Natural killer cell (primary cell): Measurements from ENCODE around the gene HMGCL. TPM values are rescaled to one million over a fixed set of nuclear protein-coding genes. Genes with fewer than 3 reads are reported as not detected.
"Not testable (repeated sequence)": the region's sequence is repeated elsewhere in the genome, so short reads cannot be mapped to it uniquely, and the experiment has no call there.

Experiments used
- ATAC-seq, 3 donors: fragments of 150-1000 bp in 2 of 3; fragments of 200-7000 bp in 1 of 3; cut with Tn5 transposase; 1 replicate in 1 of 3; 2 replicates in 2 of 3; pipeline ENCODE4 v1.10.0; 2021; ENCODE audit warnings: mild to moderate bottlenecking in 2 of 3, moderate library complexity in 2 of 3
- DNase-seq, 2 donors: peaks; one replicate each; pipeline versions ENCODE4 v3.0.0 to v3.0.0-alpha.2; 2013 to 2021; ENCODE audit warnings: mixed read lengths in 1 of 2
- H3K27ac ChIP-seq: one replicate; pipeline ENCODE4 v1.5.1; 2013; ENCODE audit warnings: mild to moderate bottlenecking, low read length
- H3K27me3 ChIP-seq: one replicate; pipeline ENCODE4 v1.6.1; 2013; ENCODE audit warnings: low read length; ENCODE audit not compliant: control insufficient read depth, insufficient read depth
- H3K36me3 ChIP-seq: one replicate; pipeline ENCODE4 v1.6.1; 2013; ENCODE audit warnings: low read length; ENCODE audit not compliant: control insufficient read depth, insufficient read depth
- H3K4me1 ChIP-seq: one replicate; pipeline ENCODE4 v1.6.1; 2013; ENCODE audit warnings: low read length; ENCODE audit not compliant: control insufficient read depth, insufficient read depth
- H3K4me3 ChIP-seq: one replicate; pipeline ENCODE4 v1.5.1; 2013; ENCODE audit warnings: low read length
- H3K9me3 ChIP-seq: one replicate; pipeline ENCODE4 v1.6.1; 2013; ENCODE audit warnings: low read length; ENCODE audit not compliant: control insufficient read depth, insufficient read depth
- H3K27ac Mint-ChIP-seq, 2 donors: one replicate each; pipeline ENCODE4 v1.8.0; 2022; ENCODE audit warnings: mild to moderate bottlenecking in 2 of 2, mixed read lengths in 2 of 2, moderate library complexity in 1 of 2
- H3K27me3 Mint-ChIP-seq, 2 donors: one replicate each; pipeline ENCODE4 v1.8.0; 2022; ENCODE audit warnings: low read depth in 2 of 2, mixed read lengths in 2 of 2
- H3K36me3 Mint-ChIP-seq: one replicate; pipeline ENCODE4 v1.8.0; 2022; ENCODE audit warnings: mixed read lengths
- H3K4me1 Mint-ChIP-seq, 2 donors: one replicate each; pipeline ENCODE4 v1.8.0; 2022; ENCODE audit warnings: mixed read lengths in 2 of 2
- H3K4me3 Mint-ChIP-seq: one replicate; pipeline ENCODE4 v1.8.0; 2022; ENCODE audit warnings: mild to moderate bottlenecking, moderate library complexity, mixed read lengths
- H3K9me3 Mint-ChIP-seq, 2 donors: one replicate each; pipeline ENCODE4 v1.8.0; 2022; ENCODE audit warnings: mixed read lengths in 2 of 2
- CTCF ChIP-seq: fragments of 200-600 bp; IDR thresholded peaks from one replicate; pipeline ENCODE4 v1.8.0; 2022; ENCODE audit warnings: antibody characterized with exemption
- WGBS: methylation state at CpG from one replicate; pipeline ENCODE4 v1.1.7; 2013; ENCODE audit warnings: missing lambda C conversion rate; ENCODE audit not compliant: insufficient coverage; 5-methylcytosine and 5-hydroxymethylcytosine counted together
- intact Hi-C: fragments of 100-400 bp; cut with micrococcal nuclease; formaldehyde crosslinking; loops from one replicate; pipeline ENCODE4 v1.14.2; 2022
- total RNA-seq, 4 donors: library from RNA; stranded (reverse); fragments of 120-200 nt in 1 of 4; gene quantifications; one replicate each; pipeline versions ENCODE4 v1.2.3 to v1.2.4, GENCODE V29; 2013 to 2022

HMGCL gene
- total RNA-seq, 3 donors from 2014 or later (not counting 1 experiment from before 2014, with no cell fraction given), result 16.8 to 26.9 (median 17.0) TPM

GRCh38 chr1:23787701-23788100 is 37.5 kb downstream of the HMGCL start:
- H3K4me3 Mint-ChIP-seq, result no peak overlapping the region
- Histone ChIP-seq H3K36me3 (peaks cover 29% of the 10 kb centered on the region), H3K9me3 (no peaks in the 10 kb centered on the region), H3K4me1 (peaks cover 23% of the 10 kb centered on the region), H3K4me3 (no peak overlapping the region), H3K27me3 (no peaks in the 10 kb centered on the region), H3K27ac (no peak overlapping the region)
- 100% methylated on average over 3 of the region's 3 CpGs for WGBS
- no peak for ATAC-seq
- H3K27ac Mint-ChIP-seq, result no peak overlapping the region
- H3K9me3 Mint-ChIP-seq, result no peaks in the 10 kb centered on the region
- TF ChIP-seq CTCF, result no peak
- H3K4me1 Mint-ChIP-seq, result peaks cover 19 to 25% of the 10 kb centered on the region in 2 donors
- H3K36me3 Mint-ChIP-seq, result peaks cover 10% of the 10 kb centered on the region
- DNase-seq, result no peak
- intact Hi-C loops, result no loop called here
- H3K27me3 Mint-ChIP-seq, result no peaks in the 10 kb centered on the region

DNA sequence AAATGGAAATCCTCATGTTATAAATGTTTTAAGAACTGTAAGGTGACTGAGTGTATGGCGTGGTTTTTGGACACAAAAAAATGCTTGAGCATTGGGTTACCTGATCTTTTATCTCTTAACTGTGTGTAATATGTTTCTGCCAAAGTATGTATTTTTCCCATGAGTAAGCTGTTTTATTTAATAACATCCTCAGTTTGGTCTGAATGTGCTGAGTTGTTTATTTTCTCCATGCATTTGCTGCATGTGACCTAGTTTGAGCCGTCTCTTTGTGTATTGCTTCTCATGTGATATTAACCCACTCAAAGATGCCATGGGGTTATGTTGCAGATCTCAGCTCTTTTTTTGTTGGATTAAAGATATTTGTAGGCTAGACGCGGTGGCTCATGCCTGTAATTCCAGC is 40.4 kb downstream of the HMGCL start:
- 89% methylated on average over 4 of the region's 4 CpGs for WGBS
- Histone ChIP-seq H3K9me3 (no peaks in the 10 kb centered on the region), H3K36me3 (peaks cover 39% of the 10 kb centered on the region), H3K27ac (no peak overlapping the region), H3K4me3 (no peak overlapping the region), H3K4me1 (no peaks in the 10 kb centered on the region), H3K27me3 (no peaks in the 10 kb centered on the region)
- no peak overlapping the region for H3K4me3 Mint-ChIP-seq
- no peak for DNase-seq
- peaks cover 5% of the 10 kb centered on the region in 2 donors for H3K4me1 Mint-ChIP-seq
- no peak overlapping the region for H3K27ac Mint-ChIP-seq
- intact Hi-C loops, result no loop called here
- ATAC-seq, result no peak
- TF ChIP-seq CTCF, result no peak
- no peaks in the 10 kb centered on the region for H3K9me3 Mint-ChIP-seq
- no peaks in the 10 kb centered on the region for H3K27me3 Mint-ChIP-seq
- H3K36me3 Mint-ChIP-seq, result peaks cover 10% of the 10 kb centered on the region

DNA sequence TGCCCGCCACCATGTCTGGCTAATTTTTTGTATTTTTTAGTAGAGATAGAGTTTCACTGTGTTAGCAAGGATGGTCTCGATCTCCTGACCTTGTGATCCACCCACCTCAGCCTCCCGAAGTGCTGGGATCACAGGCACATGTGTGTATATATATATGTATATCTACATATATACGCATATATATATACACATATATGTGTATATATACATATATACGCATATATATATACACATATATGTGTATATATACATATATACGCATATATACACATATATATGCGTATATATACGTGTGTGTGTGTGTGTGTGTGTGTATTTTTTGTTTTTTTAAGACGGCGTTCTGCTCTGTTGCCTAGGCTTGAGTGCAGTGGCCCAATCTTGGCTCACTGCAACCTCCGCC is 42.1 kb downstream of the HMGCL start:
- ATAC-seq, H3K4me3 ChIP-seq, H3K27ac Mint-ChIP-seq, H3K9me3 ChIP-seq, H3K27me3 Mint-ChIP-seq, H3K27me3 ChIP-seq, DNase-seq, H3K27ac ChIP-seq, H3K4me1 ChIP-seq, H3K4me3 Mint-ChIP-seq, H3K36me3 Mint-ChIP-seq, intact Hi-C loops, H3K9me3 Mint-ChIP-seq: not testable (repeated sequence)
- H3K36me3 ChIP-seq, result peaks cover 40% of the 10 kb centered on the region
- 95% methylated on average over 4 of the region's 11 CpGs for WGBS
- peaks cover 13 to 17% of the 10 kb centered on the region in 2 donors for H3K4me1 Mint-ChIP-seq

GRCh38 chr1:23779826-23780371 is 45.3 kb downstream of the HMGCL start:
- Mint-ChIP-seq H3K27me3 (no peaks in the 10 kb centered on the region), H3K4me1 (peaks cover 13 to 20% of the 10 kb centered on the region in 2 donors), H3K36me3 (no peaks in the 10 kb centered on the region), H3K27ac (peak overlapping the region; percentile 90 to 91), H3K4me3 (peak overlapping the region; percentile 78), H3K9me3 (no peaks in the 10 kb centered on the region)
- DNase-seq (no peak), ATAC-seq (no peak)
- 89% methylated on average over 3 of the region's 3 CpGs for WGBS
- H3K27me3 ChIP-seq, result no peaks in the 10 kb centered on the region
- H3K36me3 ChIP-seq, result peaks cover 17% of the 10 kb centered on the region
- intact Hi-C loops, result no loop called here
- TF ChIP-seq CTCF, result no peak
- H3K4me3 ChIP-seq, result no peak overlapping the region
- H3K4me1 ChIP-seq, result peaks cover 17% of the 10 kb centered on the region
- H3K27ac ChIP-seq, result no peak overlapping the region
- H3K9me3 ChIP-seq, result no peaks in the 10 kb centered on the region
